ENCODE data around the gene GCSAM. TPM values are rescaled to one million over a fixed set of nuclear protein-coding genes. Genes with fewer than 3 reads are reported as not detected.

The GCSAM gene
- total RNA-seq, 4 donors from 2014 or later = 0.44 to 1.4 TPM; not detected in 2

DNA sequence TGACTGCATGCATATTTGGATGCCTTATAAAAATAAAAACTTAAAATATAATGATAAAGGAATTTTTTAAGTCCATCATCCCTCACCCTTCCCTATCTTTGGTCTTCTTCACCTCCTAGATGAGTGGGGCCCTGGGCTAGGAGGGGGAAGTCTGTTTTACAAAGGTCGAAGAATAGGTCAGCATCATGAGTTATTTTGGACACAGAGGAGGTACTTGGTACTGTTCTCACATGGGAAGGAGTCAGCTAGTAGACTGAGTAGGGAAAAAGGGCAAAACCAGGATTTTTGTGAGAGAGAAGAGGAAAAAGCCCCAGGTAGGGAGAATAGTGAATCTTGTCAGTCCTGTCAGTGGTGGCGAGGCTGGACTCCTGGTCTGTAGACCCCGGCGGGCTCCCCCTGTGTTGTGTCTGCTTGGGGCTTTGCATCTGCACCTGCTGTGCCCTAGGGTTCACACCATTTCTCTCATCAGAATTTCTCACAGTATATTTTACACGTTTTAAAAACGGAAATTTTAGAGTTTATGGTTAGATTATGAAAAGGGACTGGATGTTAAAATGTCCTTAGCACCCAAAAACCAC is 17.2 kb downstream of the GCSAM start:
- TF ChIP-seq, protein P1, sequence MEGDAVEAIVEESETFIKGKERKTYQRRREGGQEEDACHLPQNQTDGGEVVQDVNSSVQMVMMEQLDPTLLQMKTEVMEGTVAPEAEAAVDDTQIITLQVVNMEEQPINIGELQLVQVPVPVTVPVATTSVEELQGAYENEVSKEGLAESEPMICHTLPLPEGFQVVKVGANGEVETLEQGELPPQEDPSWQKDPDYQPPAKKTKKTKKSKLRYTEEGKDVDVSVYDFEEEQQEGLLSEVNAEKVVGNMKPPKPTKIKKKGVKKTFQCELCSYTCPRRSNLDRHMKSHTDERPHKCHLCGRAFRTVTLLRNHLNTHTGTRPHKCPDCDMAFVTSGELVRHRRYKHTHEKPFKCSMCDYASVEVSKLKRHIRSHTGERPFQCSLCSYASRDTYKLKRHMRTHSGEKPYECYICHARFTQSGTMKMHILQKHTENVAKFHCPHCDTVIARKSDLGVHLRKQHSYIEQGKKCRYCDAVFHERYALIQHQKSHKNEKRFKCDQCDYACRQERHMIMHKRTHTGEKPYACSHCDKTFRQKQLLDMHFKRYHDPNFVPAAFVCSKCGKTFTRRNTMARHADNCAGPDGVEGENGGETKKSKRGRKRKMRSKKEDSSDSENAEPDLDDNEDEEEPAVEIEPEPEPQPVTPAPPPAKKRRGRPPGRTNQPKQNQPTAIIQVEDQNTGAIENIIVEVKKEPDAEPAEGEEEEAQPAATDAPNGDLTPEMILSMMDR (IDR thresholded peaks at IDR 0.05; ENCODE audit: low read depth) = no peak

DNA sequence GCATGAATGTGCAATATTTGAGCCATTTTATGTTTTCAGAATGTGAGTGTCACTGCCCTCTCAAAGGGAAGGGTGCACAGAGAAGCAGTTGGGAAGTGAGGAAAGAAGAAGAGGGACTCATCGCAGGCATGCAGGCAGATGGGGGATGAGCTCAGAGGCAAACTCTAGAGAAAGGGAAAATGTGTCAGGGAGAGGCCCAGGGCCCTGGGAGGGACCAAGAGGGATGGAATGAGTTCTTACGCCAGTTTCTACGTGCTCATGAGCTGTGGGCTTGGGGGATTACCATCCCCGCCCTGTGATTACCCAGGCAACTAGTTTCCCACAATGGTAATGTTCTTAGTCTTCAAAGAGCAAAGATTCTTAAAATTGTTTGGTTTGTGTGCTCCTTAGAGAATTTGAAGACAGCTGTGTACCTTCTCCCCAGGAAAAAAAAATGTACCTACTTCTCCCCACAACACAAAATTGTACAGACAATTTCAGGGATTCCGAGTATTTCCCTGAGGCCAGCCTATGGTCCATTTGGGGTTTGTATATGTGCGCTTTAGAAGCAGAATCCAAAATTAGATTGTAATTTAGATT is 17.8 kb downstream of the GCSAM start:
- TF ChIP-seq, protein P1 (IDR thresholded peaks at IDR 0.05; ENCODE audit: low read depth) = no peak

DNA sequence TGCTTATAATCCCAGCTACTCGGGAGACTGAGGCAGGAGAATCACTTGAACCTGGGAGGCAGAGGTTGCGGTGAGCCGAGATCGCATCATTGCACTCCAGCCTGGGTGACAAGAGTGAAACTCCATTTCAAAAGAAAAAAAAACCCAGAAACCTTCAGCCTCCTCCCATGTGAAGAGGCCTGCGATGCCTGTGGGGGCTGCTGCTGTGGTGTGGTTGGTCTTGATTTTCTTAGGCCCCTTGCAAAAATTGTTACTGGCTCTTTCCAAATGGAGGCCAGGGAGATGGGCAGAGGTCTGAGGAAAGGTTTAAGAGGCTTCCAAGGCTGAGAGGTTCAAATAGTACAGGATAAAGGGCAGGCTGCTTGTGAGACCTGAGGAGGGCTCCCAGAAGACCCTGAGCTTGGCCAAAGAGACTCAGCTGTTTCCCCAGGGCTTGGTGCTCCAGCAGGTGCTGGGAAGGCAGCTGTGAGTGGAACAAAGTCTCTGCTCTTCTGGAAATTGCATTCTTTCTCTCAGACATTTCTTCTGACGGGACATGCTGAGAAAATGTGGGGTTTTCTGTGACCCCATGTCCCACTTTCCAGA is 18.4 kb downstream of the GCSAM start:
- TF ChIP-seq, protein P1 (IDR thresholded peaks at IDR 0.05; ENCODE audit: low read depth) = no peak

DNA sequence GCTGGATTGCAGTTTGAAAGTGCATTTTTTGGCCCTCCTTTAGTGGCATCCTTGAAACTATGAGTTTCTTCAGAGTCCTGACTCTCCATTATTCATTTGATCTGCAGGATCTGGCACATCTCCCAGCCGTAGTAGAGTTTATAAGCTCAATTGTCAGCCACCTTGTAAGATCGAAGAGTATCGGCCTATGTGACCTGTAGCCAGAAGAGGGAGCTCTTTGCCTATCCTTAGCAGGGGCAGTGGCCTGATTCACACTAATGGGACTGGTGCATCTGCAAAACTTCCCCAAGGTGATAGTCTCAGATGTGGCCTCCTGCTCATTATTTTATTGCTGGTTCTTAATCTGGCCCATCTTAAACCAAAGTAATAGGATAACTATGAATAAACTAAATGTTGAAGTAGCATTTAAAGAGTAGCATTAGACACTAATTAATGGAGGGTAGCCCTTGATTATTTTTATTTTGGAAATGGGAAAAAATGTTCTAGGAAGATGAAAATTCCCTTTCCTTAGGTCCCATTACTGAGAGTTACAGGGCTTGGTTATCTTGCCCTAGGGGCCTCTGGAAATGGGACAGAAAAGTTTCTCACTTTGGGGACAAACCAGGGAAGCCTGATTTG is 21.2 kb downstream of the GCSAM start:
- TF ChIP-seq, protein P1 (IDR thresholded peaks at IDR 0.05; ENCODE audit: low read depth) = no peak

DNA sequence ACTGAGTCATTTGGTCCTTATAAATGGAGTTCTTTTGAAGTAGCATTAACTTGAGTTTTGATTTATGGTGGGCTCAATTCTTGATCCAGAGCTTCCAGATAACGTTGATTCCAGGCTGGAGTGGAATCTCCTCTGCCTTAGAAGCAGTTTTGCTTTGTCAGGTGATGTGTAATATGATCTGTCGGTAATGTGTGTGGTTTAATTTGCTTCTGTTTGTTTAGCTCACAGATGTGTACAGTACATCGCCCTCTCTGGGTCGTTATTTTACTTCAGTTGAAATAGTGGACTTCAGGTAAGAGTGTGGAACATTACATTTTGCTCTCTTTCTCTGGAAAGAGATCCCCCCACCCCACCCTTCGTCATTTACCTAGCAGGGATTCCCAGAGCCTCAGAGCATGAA is 23.7 kb downstream of the GCSAM start:
- TF ChIP-seq, protein P1 (IDR thresholded peaks at IDR 0.05; ENCODE audit: low read depth) = no peak

DNA sequence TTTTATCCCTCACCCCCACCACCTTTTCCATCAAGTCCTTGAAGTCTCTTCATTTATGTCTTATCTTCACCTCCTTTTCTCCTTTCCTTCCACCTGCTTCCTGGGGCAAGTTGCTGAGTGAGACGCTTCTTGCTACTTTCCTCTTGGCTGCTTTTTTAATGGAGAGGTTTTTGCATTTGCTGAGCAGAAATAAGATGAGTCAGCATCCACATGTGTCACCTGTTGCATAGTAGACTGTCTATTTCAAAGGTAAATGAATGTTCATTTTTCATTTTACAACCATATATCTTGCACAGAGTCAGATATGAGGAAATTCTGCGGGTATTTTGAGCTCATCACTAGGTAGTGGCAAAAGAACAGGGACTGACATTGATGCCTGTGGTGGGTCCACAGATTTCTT is 28.3 kb downstream of the GCSAM start:
- TF ChIP-seq, protein P1 (IDR thresholded peaks at IDR 0.05; ENCODE audit: low read depth) = no peak

DNA sequence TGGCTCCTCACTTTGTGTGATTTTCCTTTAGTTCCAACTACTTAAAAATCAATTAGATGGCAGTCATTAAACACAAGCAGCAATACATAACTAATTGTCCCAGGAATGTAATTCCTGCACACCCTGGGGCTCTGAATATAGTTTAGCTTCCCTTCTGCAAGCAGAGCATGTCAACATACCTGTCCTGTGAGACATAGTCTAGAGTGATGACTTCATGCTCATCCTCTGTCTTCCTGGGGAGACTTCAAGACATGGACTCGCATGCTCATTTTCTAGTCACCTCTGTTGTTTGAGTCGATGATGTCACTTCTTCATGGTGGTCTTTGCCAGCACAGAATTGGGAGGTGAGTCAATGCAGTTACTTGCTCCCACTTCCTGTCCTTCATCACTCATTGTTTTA is 31.1 kb downstream of the GCSAM start:
- TF ChIP-seq, protein P1 (IDR thresholded peaks at IDR 0.05; ENCODE audit: low read depth) = no peak
